ENCODE data around the gene LRRC46.

LRRC46 gene

GRCh38 chr17:47834756-47835155, 3.3 kb downstream of the LRRC46 start:
- DNase-seq: no peak

- DNase-seq: no peak
Measured at GRCh38 chr17:47836601-47837000, 5.1 kb downstream of the LRRC46 start.

- no peak for DNase-seq
Measured at GRCh38 chr17:47837401-47838039, 6.0 kb downstream of the LRRC46 start.

- no peak for DNase-seq
Measured at GRCh38 chr17:47838636-47839035, 7.2 kb downstream of the LRRC46 start.

GRCh38 chr17:47839071-47839470, 7.6 kb downstream of the LRRC46 start:
- DNase-seq: no peak

- DNase-seq: no peak
Measured at GRCh38 chr17:47840001-47840741, 8.7 kb downstream of the LRRC46 start.

GRCh38 chr17:47840742-47841487, 9.4 kb downstream of the LRRC46 start, which contains the start of gene SCRN2:
SCRN2 (minus strand) TSS chr17:47841273; CDS start chr17:47840843, 430 bp downstream.
- DNase-seq: peak; percentile 88

GRCh38 chr17:47841488-47842291, 10.2 kb downstream of the LRRC46 start:
- DNase-seq: no peak

- no peak for DNase-seq
Measured at GRCh38 chr17:47843391-47843730, 11.9 kb downstream of the LRRC46 start.

- no peak for DNase-seq
Measured at GRCh38 chr17:47844227-47844626, 12.8 kb downstream of the LRRC46 start.

GRCh38 chr17:47844814-47845715, 13.6 kb downstream of the LRRC46 start:
- no peak for DNase-seq

GRCh38 chr17:47845716-47846075, 14.2 kb downstream of the LRRC46 start:
- no peak for DNase-seq

- no peak for DNase-seq
Measured at GRCh38 chr17:47846716-47847340, 15.4 kb downstream of the LRRC46 start.

GRCh38 chr17:47847341-47848197, 16.1 kb downstream of the LRRC46 start:
- peak; percentile 22 for DNase-seq

GRCh38 chr17:47848198-47848513, 16.7 kb downstream of the LRRC46 start:
- no peak for DNase-seq

GRCh38 chr17:47850373-47850691, 18.9 kb downstream of the LRRC46 start:
- no peak for DNase-seq

- DNase-seq: peak; percentile 60
Measured at GRCh38 chr17:47850692-47851573, 19.5 kb downstream of the LRRC46 start, which contains the start of gene SP6. SP6 (minus strand) TSS chr17:47851163; CDS start chr17:47848429, 2,734 bp downstream.

- DNase-seq: no peak
Measured at GRCh38 chr17:47851764-47852112, 20.3 kb downstream of the LRRC46 start.

- DNase-seq: no peak
Measured at GRCh38 chr17:47852113-47852949, 20.9 kb downstream of the LRRC46 start.

All from stimulated activated CD4-positive, alpha-beta T cell treated with anti-CD3 and anti-CD28 coated beads, Interleukin-1b, Interleukin-23, amount 100 ng/mL, for 48 hours (primary cell).